Esophagus squamous epithelium (tissue), 4 donors: Measurements from ENCODE around the gene KRT8.

Experiments used
- CTCF ChIP-seq, 6 experiments: fragments of 450-650 bp in 4 of 6; fragments of 200-600 bp in 2 of 6; sonication (generic) in 2 of 6; IDR thresholded peaks; one replicate each; pipeline ENCODE4 v1.5.1; 2016 to 2019; ENCODE audit warnings: antibody characterized with exemption in 6 of 6, mild to moderate bottlenecking in 4 of 6, moderate library complexity in 4 of 6
- POLR2A ChIP-seq, 4 donors: fragments of 450-650 bp; IDR thresholded peaks; one replicate each; pipeline ENCODE4 v1.6.1; 2017; ENCODE audit warnings: antibody characterized with exemption in 4 of 4, mild to moderate bottlenecking in 4 of 4, moderate library complexity in 3 of 4

GRCh38 chr12:52945389-52946232 is 40.7 kb upstream of the KRT8 start:
- no peak for TF ChIP-seq POLR2A (IDR thresholded peaks at IDR 0.05)
- TF ChIP-seq CTCF (IDR thresholded peaks at IDR 0.05): no peak
